ENCODE results near the gene VWA5B1. TPM values are rescaled to one million over a fixed set of nuclear protein-coding genes. Genes with fewer than 3 reads are reported as not detected.

The VWA5B1 gene
- total RNA-seq, 4 donors from 2014 or later, result 0.12 TPM; not detected in 3

DNA sequence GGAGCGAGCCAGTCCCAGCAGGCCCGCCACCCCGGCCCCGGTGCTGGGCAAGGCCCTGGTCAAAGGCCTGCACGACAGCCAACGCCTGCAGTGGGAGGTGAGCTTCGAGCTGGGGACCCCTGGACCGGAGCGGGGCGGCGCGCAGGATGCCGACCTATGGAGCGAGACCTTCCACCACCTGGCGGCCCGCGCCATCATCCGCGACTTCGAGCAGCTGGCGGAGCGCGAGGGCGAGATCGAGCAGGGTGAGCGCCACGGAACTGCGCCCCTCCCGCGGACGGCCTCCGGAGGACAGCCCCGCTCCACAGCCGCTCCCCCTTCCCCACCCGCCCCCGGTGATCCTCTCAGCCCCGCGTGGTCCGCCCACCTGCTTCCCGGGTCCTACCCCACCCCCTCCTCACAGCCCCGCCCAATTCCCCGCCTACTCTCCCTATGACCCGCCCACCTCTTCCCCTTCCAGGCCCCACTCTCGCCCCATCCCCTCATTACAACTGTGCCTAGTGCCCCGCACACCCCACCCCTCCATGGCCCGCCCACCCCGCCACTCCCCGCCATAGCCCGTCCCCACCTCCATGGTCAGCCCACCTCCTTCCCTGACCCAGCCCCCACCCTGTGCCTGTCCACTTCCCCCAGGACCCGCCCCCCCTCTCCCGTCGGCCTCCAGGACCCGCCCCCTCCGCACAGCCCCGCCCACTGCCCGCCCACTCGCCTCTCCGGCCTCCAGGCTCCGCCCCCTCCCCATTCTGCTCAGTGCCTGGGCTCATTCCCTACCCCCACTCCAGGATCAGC lies 52.7 kb downstream of the VWA5B1 start:
- peak overlapping the region in 1 of 2 donors; percentile 36 for H3K4me3 ChIP-seq
- H3K36me3 ChIP-seq, result no peaks in the 10 kb centered on the region
- 10% methylated on average over 10 of the region's 59 CpGs; no CpG with 5 or more reads in 1 of the 2 donors for WGBS, 2 donors (ENCODE audit: low coverage in 1 of 2)
- peaks cover 70% of the 10 kb centered on the region for H3K27me3 ChIP-seq
- H3K4me1 ChIP-seq, result peaks cover 0 to 13% (median 0%) of the 10 kb centered on the region in 3 donors
- ATAC-seq, result no peak
- H3K27ac ChIP-seq, result no peak overlapping the region
- TF ChIP-seq CTCF (IDR thresholded peaks at IDR 0.05) (no peak), POLR2A (IDR thresholded peaks at IDR 0.05) (no peak), EP300 (IDR thresholded peaks at IDR 0.05) (no peak), POLR2AphosphoS5 (IDR thresholded peaks at IDR 0.05) (no peak)
- H3K9me3 ChIP-seq, result peaks cover 0 to 12% (median 0%) of the 10 kb centered on the region in 3 donors

DNA sequence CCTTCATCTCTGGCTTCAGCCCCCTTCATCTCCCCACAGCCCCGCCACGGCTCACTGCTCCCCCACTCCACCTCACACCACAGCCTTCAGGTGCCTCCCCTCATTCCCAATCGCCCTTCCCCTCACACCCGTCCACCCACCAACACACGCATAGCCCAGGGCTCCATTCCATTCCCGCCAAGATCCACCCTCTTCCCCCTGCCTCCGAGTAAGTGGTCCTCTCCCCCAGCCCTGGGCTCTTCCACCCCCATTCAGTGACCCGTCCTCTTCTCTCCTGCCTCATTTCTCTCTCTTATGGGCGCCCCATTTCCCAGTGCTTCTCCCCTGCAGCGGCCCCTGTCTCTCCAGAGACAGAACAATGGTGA lies 53.2 kb downstream of the VWA5B1 start:
- Histone ChIP-seq H3K36me3 (no peaks in the 10 kb centered on the region), H3K4me3 (no peak overlapping the region), H3K27ac (no peak overlapping the region), H3K27me3 (peaks cover 67% of the 10 kb centered on the region), H3K4me1 (peaks cover 0 to 13% (median 0%) of the 10 kb centered on the region in 3 donors), H3K9me3 (peaks cover 0 to 12% (median 0%) of the 10 kb centered on the region in 3 donors)
- TF ChIP-seq EP300 (IDR thresholded peaks at IDR 0.05) (no peak), POLR2AphosphoS5 (IDR thresholded peaks at IDR 0.05) (no peak), POLR2A (IDR thresholded peaks at IDR 0.05) (no peak), CTCF (IDR thresholded peaks at IDR 0.05) (no peak)
- 10 to 69% methylated on average over 2 to 7 of the region's 10 CpGs for WGBS, 2 donors (ENCODE audit: low coverage in 1 of 2)
- ATAC-seq, result no peak

- TF ChIP-seq CTCF (IDR thresholded peaks at IDR 0.05) (no peak), EP300 (IDR thresholded peaks at IDR 0.05) (no peak), POLR2AphosphoS5 (IDR thresholded peaks at IDR 0.05) (no peak), POLR2A (IDR thresholded peaks at IDR 0.05) (no peak)
- no peak for ATAC-seq
These were observed 54.1 kb downstream of the VWA5B1 start for GRCh38 chr1:20344738-20345137.

GRCh38 chr1:20345419-20345818 lies 54.7 kb downstream of the VWA5B1 start:
- Histone ChIP-seq H3K4me3 (no peak overlapping the region), H3K27me3 (peaks cover 59% of the 10 kb centered on the region), H3K4me1 (peaks cover 0 to 13% (median 0%) of the 10 kb centered on the region in 3 donors), H3K27ac (no peak overlapping the region), H3K9me3 (peaks cover 0 to 12% (median 0%) of the 10 kb centered on the region in 3 donors), H3K36me3 (no peaks in the 10 kb centered on the region)
- TF ChIP-seq POLR2AphosphoS5 (IDR thresholded peaks at IDR 0.05) (no peak), CTCF (IDR thresholded peaks at IDR 0.05) (no peak), EP300 (IDR thresholded peaks at IDR 0.05) (no peak), POLR2A (IDR thresholded peaks at IDR 0.05) (no peak)
- no peak for ATAC-seq
- WGBS, 2 donors (ENCODE audit: low coverage in 1 of 2), result 67% methylated on average over 3 of the region's 13 CpGs; no CpG with 5 or more reads in 1 of the 2 donors

More at GRCh38 chr1:20344738-20345137, 54.1 kb downstream of the VWA5B1 start:
- no peak overlapping the region for H3K4me3 ChIP-seq
- peaks cover 60% of the 10 kb centered on the region for H3K27me3 ChIP-seq
- H3K9me3 ChIP-seq, result peaks cover 0 to 12% (median 0%) of the 10 kb centered on the region in 3 donors
- no peaks in the 10 kb centered on the region for H3K36me3 ChIP-seq
- H3K27ac ChIP-seq, result no peak overlapping the region
- H3K4me1 ChIP-seq, result peaks cover 0 to 13% (median 0%) of the 10 kb centered on the region in 3 donors
- WGBS, 2 donors (ENCODE audit: low coverage in 1 of 2), result 45 to 87% methylated on average over 5 to 7 of the region's 7 CpGs

DNA sequence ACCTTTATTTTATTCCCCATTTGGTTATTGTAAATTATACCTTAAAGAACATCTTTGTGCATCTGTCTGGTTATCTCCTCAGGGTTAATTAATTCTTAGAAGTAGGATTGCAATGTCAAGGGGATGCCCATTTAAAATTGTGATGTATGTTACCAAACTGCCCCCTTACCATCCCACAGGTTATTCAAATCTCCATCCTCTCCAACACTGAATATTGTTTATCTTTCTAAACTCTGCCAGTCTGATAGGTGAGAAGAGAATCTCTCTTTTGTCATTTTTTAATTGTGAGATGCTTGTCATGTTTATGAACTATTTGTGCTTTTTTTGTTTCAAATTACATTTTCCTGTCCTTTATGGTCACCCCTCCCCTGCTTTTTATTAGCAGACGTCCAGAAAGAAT lies 55.8 kb downstream of the VWA5B1 start:
- no peak overlapping the region for H3K4me3 ChIP-seq
- H3K27me3 ChIP-seq, result peaks cover 59% of the 10 kb centered on the region
- TF ChIP-seq EP300 (IDR thresholded peaks at IDR 0.05), result no peak
- TF ChIP-seq POLR2AphosphoS5 (IDR thresholded peaks at IDR 0.05), result no peak
- no peak for TF ChIP-seq POLR2A (IDR thresholded peaks at IDR 0.05)
- no peak for TF ChIP-seq CTCF (IDR thresholded peaks at IDR 0.05)
- peaks cover 0 to 13% (median 0%) of the 10 kb centered on the region in 3 donors for H3K4me1 ChIP-seq
- H3K9me3 ChIP-seq, result peaks cover 0 to 12% (median 0%) of the 10 kb centered on the region in 3 donors
- no peak overlapping the region for H3K27ac ChIP-seq
- no peak for ATAC-seq
- no peaks in the 10 kb centered on the region for H3K36me3 ChIP-seq
- 70 to 80% methylated on average over 1 of the region's 1 CpG for WGBS, 2 donors (ENCODE audit: low coverage in 1 of 2)

Measured in gastroesophageal sphincter (tissue), 4 donors.